ENCODE measurements around the gene RAB4A.

GRCh38 chr1:229272164-229273158 is 1.6 kb downstream of the RAB4A start:
- TF ChIP-seq POLR2A (IDR thresholded peaks at IDR 0.05; ENCODE audit: low read length) (no peak), GATA1 (IDR thresholded peaks at IDR 0.05; ENCODE audit: low read depth, low read length) (no peak)

Measured in erythroblast (primary cell).